ENCODE data around the gene TRAF6.
"Not testable (repeated sequence)": the region's sequence is repeated elsewhere in the genome, so short reads cannot be mapped to it uniquely, and the experiment has no call there.

The TRAF6 gene

GRCh38 chr11:36492724-36493304 is 17.3 kb downstream of the TRAF6 start:
- no peak for DNase-seq (ENCODE audit: low read depth in 2 of 2)

GRCh38 chr11:36490026-36490806 is 19.9 kb downstream of the TRAF6 start:
- DNase-seq (ENCODE audit: low read depth in 2 of 2) = no peak

DNA sequence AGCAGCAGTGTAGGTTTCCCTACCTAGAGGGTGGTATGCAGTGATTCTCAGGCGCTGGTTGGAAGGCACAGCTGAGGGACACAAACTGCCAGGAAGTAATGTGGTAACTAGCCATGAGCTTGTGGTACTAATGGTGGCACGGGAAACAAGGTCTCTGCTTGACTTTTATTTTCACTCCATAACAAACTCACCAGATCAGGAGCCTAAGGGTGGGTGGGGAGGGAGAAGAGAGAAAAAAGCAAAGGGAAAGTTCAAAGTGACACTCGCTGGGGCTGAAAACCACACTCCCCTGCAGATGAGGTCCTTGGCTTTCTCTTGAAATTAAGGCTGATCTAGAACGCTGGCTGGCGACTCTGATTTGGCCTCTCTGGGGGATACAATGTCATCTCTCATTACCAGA is 22.0 kb downstream of the TRAF6 start:
- DNase-seq (ENCODE audit: low read depth in 2 of 2) = no peak

- no peak for DNase-seq (ENCODE audit: low read depth in 2 of 2)
Measured at GRCh38 chr11:36487619-36488018, 22.5 kb downstream of the TRAF6 start.

DNA sequence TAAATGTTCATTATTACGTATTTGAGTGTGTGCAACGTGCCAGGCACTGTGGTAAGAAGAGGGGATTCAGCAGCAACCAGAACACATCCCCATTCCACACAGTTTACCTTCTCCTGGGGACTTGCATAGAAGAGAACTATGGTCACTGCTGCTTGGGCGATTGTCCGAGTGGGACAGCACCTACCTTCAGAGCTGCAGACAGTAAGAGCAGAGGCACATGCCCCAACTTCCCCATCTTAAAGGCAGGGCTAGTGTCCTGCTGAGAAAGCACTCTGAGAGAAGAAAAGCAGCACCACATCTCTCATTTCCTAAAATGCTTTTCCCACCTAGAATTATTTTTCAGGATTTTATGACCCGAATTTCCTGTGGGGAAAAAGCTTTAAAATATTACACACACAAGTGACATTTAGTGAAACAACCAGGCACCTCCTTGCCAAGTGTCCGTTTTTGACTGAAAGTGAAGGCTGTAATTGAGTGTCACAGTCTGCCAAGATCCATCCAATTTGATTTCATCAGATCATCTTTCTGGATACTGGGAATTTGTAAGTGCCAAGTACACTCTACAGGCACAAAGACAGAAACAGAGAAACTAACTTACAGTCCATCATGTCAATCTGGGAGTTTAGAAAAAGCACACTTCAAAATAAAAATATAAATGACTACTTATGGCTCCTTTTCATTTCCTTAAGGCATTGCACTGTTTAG is 24.6 kb downstream of the TRAF6 start:
- DNase-seq (ENCODE audit: low read depth in 2 of 2) = no peak

DNA sequence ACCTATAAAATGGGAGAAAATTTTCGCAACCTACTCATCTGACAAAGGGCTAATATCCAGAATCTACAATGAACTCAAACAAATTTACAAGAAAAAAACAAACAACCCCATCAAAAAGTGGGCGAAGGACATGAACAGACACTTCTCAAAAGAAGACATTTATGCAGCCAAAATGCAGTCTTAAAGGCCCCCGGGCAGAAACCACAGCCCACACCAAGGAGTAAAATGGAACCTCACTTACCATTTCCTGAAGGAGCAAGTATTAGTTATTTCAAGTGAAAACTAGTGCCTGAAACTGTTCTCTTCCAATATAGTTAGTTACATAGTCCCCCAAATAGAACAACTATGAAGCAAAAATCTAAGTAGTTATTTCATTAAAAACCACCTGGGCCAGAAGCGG is 27.0 kb downstream of the TRAF6 start:
- DNase-seq (ENCODE audit: low read depth in 2 of 2) = not testable (repeated sequence)

DNA sequence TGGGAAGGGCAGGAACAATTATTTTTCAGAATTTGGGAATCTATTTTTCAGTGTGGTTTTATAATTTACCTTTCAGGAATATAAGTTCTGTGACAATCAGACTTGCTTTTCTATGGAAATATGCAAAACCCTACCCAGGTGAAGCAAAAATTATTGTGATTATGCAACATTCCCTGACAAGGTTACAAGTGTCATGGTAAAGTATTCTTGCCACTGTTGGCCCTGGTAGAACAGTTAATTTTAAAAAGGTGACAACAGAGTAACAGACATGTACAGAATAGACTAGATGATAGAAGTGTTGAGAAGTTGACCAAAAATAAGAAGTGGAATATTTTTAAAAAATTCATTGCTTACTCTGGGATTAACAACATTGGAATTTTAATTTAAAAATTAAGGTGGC is 29.2 kb downstream of the TRAF6 start:
- no peak for DNase-seq (ENCODE audit: low read depth in 2 of 2)

DNA sequence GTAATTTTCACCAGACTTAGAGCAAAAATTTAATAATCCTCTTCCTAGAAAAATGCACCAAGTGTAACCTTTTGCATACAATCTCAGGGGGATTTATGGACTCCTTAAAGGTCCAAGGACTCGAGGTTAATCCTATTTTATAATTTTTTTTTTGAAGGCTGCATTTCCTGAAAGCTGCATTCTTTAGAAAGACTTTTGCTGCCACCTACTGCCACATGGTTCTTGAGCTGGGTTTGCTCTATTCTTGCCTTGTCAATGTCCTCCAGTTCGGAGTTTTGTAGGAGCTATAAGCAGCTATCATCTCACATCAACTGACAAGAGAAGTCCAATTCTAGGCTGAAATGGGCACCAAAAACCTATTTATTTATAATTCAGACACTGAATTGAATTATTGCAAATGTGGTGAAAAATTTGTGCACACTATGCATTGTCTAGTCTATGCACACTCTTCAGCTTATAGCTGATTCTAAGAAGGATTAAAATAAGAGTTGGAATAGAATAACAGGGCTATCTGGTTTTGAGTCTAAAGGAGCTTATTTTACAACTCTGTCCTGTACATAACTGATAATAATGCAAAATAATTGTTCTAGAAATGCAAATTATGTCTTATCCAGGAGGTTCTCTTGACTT is 31.3 kb downstream of the TRAF6 start:
- DNase-seq (ENCODE audit: low read depth in 2 of 2) = no peak

GRCh38 chr11:36475192-36475591 is 34.9 kb downstream of the TRAF6 start:
- no peak for DNase-seq (ENCODE audit: low read depth in 2 of 2)

GRCh38 chr11:36471577-36471976 is 38.5 kb downstream of the TRAF6 start:
- no peak for DNase-seq (ENCODE audit: low read depth in 2 of 2)

DNA sequence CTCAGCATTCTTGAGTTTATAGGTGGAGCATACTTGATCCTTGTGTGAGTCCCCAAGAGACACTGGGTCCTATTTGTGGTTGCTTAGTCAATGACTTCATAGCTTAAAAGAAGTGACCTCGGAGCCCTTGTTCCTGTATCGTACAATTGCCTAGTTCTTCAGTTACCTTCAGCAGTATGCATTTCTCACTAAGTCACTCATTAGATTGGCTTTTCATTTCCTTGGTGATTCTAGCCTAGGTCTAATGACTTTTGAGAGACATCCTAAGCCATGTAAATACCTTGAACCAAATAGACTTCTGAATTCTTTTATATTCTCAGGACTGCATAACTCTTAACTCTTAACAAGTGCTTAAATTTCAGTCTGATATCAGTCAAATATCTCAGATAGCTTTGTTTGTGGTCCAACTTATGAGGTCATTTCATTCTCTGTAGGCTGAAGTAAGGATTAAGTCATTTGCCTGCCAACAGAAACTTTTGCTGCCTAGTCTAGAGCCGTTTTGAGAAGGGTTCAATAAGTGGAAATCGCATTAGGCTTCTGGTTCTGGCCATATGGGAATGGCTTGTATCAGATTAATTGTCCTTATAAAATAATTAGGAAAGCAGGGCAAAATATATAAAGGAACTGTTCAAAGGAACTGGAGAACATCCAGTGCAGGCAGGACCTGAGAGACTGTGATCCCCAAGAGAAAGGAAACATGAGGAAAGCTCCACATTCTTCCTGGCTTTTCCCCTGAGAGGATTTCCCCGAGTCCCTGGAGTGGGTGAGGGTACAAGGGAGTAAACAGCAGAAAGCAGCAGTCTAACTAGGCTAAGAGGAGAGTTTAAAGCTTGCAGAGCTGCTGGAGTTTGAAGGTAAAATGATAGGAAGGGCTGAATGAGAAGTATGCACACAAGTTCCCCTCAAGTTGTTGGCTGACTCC is 39.9 kb downstream of the TRAF6 start:
- DNase-seq (ENCODE audit: low read depth in 2 of 2) = no peak

GRCh38 chr11:36469063-36469462 is 41.0 kb downstream of the TRAF6 start:
- no peak for DNase-seq (ENCODE audit: low read depth in 2 of 2)

DNA sequence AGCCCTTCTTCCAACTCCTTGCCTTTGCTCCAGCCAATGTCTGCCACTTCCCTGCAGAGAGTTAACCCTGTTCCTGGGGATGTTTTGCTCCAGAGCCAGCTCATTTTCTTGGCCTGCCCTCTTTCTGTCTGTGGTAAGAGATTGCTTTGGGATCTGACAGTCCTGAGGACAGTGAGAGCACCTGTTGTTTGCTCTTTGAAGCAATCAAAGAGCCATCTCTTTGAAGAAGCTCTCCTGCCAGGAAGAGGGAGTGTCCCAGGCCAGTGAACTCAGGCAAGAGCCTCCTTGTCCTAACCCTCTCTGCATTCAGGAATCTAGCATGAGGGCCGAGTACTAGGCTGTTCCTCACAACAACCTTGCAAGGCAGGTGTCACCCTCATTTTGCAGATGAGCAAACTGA is 42.2 kb downstream of the TRAF6 start:
- DNase-seq (ENCODE audit: low read depth in 2 of 2) = no peak

GRCh38 chr11:36467012-36467411 is 43.1 kb downstream of the TRAF6 start:
- no peak for DNase-seq (ENCODE audit: low read depth in 2 of 2)

- no peak for DNase-seq (ENCODE audit: low read depth in 2 of 2)
Measured at GRCh38 chr11:36465449-36466163, 44.5 kb downstream of the TRAF6 start.

GRCh38 chr11:36464720-36465119 is 45.4 kb downstream of the TRAF6 start:
- DNase-seq (ENCODE audit: low read depth in 2 of 2) = no peak

DNA sequence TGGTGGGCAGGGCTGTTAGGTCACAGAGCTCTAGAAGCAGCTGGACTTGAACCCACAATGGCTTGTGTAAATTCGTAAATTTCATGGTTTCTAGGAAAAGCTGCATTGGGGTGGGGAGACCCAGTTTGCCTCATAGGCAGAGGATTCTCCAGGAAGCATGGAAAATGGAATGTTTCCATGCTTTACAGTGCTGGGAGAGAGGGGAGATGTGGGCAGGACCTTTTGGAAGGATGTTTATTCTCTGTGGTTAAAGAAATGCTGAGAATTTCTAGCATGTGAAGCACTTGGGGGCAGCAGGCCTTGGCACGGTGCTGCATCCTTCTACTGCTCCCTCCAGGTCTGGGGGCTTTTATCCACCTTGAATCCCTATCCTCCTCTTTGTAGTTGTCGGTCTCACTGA is 46.3 kb downstream of the TRAF6 start:
- no peak for DNase-seq (ENCODE audit: low read depth in 2 of 2)

DNA sequence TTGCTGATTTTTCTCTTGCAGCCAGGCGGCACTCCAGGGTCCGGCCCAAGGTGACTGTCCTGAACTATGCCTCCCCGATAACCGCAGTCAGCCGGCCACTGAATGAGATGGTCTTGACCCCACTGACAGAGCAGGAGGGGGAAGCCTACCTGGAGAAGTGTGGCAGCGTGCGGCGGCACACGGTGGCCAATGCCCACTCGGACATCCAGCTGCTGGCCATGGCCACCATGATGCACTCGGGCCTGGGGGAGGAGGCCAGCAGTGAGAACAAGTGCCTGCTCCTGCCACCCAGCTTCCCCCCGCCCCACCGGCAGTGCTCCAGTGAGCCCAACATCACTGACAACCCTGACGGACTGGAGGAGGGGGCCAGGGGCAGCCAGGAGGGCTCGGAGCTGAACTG is 47.8 kb downstream of the TRAF6 start:
- no peak for DNase-seq (ENCODE audit: low read depth in 2 of 2)

- DNase-seq (ENCODE audit: low read depth in 2 of 2) = no peak
Measured at GRCh38 chr11:36460220-36460619, 49.9 kb downstream of the TRAF6 start.

- DNase-seq (ENCODE audit: low read depth in 2 of 2) = no peak
Measured at GRCh38 chr11:36459046-36459445, 51.0 kb downstream of the TRAF6 start.
